ENCODE measurements around the gene PIK3C2G. TPM values are rescaled to one million over a fixed set of nuclear protein-coding genes. Genes with fewer than 3 reads are reported as not detected.

The PIK3C2G gene
- total RNA-seq, 4 donors from 2014 or later, result 17.9 to 27.7 (median 26.6) TPM

- TF ChIP-seq POLR2A (IDR thresholded peaks at IDR 0.05) (no peak), CTCF (IDR thresholded peaks at IDR 0.05) (no peak)
- intact Hi-C loops (cut with DNase I; ENCODE audit: low total_unique reads), result no loop called here
- whole genome bisulfite sequencing, 2 donors, result 49 to 52% methylated on average over 4 of the region's 4 CpGs
- no peak overlapping the region for H3K4me3 ChIP-seq (ENCODE audit: low read depth, poor library complexity, severe bottlenecking)
- DNase-seq (ENCODE audit: low spot score in 2 of 2), result no peak
Observed at GRCh38 chr12:18383203-18383602, 121.9 kb downstream of the PIK3C2G start.

- TF ChIP-seq POLR2A (IDR thresholded peaks at IDR 0.05) (no peak), CTCF (IDR thresholded peaks at IDR 0.05) (no peak)
- DNase-seq (ENCODE audit: low spot score in 2 of 2), result no peak
- no peak overlapping the region for H3K4me3 ChIP-seq (ENCODE audit: low read depth, poor library complexity, severe bottlenecking)
- intact Hi-C loops (cut with DNase I; ENCODE audit: low total_unique reads), result no loop called here
- whole genome bisulfite sequencing, 2 donors, result 87 to 94% methylated on average over 6 of the region's 6 CpGs
Observed at GRCh38 chr12:18387706-18388105, 126.4 kb downstream of the PIK3C2G start.

- no peak for DNase-seq (ENCODE audit: low spot score in 2 of 2)
- intact Hi-C loops (cut with DNase I; ENCODE audit: low total_unique reads), result no loop called here
- 83% methylated on average over 4 of the region's 4 CpGs for WGBS, 2 donors
- no peak for TF ChIP-seq POLR2A (IDR thresholded peaks at IDR 0.05)
- TF ChIP-seq CTCF (IDR thresholded peaks at IDR 0.05), result no peak
- H3K4me3 ChIP-seq (ENCODE audit: low read depth, poor library complexity, severe bottlenecking), result no peak overlapping the region
Observed at GRCh38 chr12:18389820-18390219, 128.5 kb downstream of the PIK3C2G start.

GRCh38 chr12:18391151-18391550 lies 129.8 kb downstream of the PIK3C2G start:
- no peak for DNase-seq (ENCODE audit: low spot score in 2 of 2)
- WGBS, 2 donors, result 44 to 53% methylated on average over 2 of the region's 2 CpGs
- H3K4me3 ChIP-seq (ENCODE audit: low read depth, poor library complexity, severe bottlenecking), result no peak overlapping the region
- TF ChIP-seq CTCF (IDR thresholded peaks at IDR 0.05) (no peak), POLR2A (IDR thresholded peaks at IDR 0.05) (no peak)
- intact Hi-C loops (cut with DNase I; ENCODE audit: low total_unique reads), result no loop called here

- intact Hi-C loops (cut with DNase I; ENCODE audit: low total_unique reads), result no loop called here
- 96 to 100% methylated on average over 1 of the region's 1 CpG for WGBS, 2 donors
- TF ChIP-seq POLR2A (IDR thresholded peaks at IDR 0.05) (no peak), CTCF (IDR thresholded peaks at IDR 0.05) (no peak)
- no peak for DNase-seq (ENCODE audit: low spot score in 2 of 2)
- no peak overlapping the region for H3K4me3 ChIP-seq (ENCODE audit: low read depth, poor library complexity, severe bottlenecking)
Observed at GRCh38 chr12:18394742-18395141, 133.4 kb downstream of the PIK3C2G start.

GRCh38 chr12:18400186-18400585 lies 138.9 kb downstream of the PIK3C2G start:
- 63 to 87% methylated on average over 1 of the region's 1 CpG for WGBS, 2 donors
- intact Hi-C loops (cut with DNase I; ENCODE audit: low total_unique reads), result no loop called here
- DNase-seq (ENCODE audit: low spot score in 2 of 2), result no peak
- H3K4me3 ChIP-seq (ENCODE audit: low read depth, poor library complexity, severe bottlenecking), result no peak overlapping the region
- no peak for TF ChIP-seq POLR2A (IDR thresholded peaks at IDR 0.05)
- TF ChIP-seq CTCF (IDR thresholded peaks at IDR 0.05), result no peak

Data from lower leg skin (tissue), 4 donors.